SK-N-SH treated with all-trans-retinoic acid at 6 μM for 48 hours (cell line): ENCODE measurements around the gene CLN5.
"Not testable (repeated sequence)": the region's sequence is repeated elsewhere in the genome, so short reads cannot be mapped to it uniquely, and the experiment has no call there.

Source experiments
- ATAC-seq: fragments of 200-7000 bp; cut with Tn5 transposase; 3 replicates; pipeline ENCODE4 v1.9.1; 2020; ENCODE audit warnings: mild to moderate bottlenecking, moderate library complexity
- ARNTL ChIP-seq: fragments of 450-650 bp; formaldehyde crosslinking; IDR thresholded peaks from 2 replicates; pipeline ENCODE4 v1.5.0; 2020; ENCODE audit warnings: low read depth, mild to moderate bottlenecking, moderate library complexity, borderline replicate concordance
- GLIS3 ChIP-seq: fragments of 250-450 bp; sonication (Bioruptor Pico); IDR thresholded peaks from 2 replicates; pipeline ENCODE4 v1.5.0; 2020; ENCODE audit warnings: mild to moderate bottlenecking, moderate library complexity
- ISL1 ChIP-seq: fragments of 250-450 bp; sonication (Bioruptor Pico); IDR thresholded peaks from 2 replicates; pipeline ENCODE4 v2.1.2; 2022; ENCODE audit warnings: mild to moderate bottlenecking, moderate library complexity
- OSR1 ChIP-seq: fragments of 250-450 bp; sonication (Bioruptor Pico); IDR thresholded peaks from 2 replicates; pipeline ENCODE4 v1.8.0; 2022; ENCODE audit warnings: moderate library complexity, mild to moderate bottlenecking, inconsistent platforms
- PPARA ChIP-seq: fragments of 250-450 bp; sonication (Bioruptor Pico); IDR thresholded peaks from 2 replicates; pipeline ENCODE4 v1.5.0; 2020; ENCODE audit warnings: mild to moderate bottlenecking, borderline replicate concordance
- RARB ChIP-seq: fragments of 250-450 bp; sonication (Bioruptor Pico); IDR thresholded peaks from 2 replicates; pipeline ENCODE4 v1.8.0; 2021; ENCODE audit warnings: mild to moderate bottlenecking, moderate library complexity
- SNAI2 ChIP-seq: fragments of 250-450 bp; sonication (Bioruptor Pico); IDR thresholded peaks from 2 replicates; pipeline ENCODE4 v1.5.0; 2020; ENCODE audit warnings: mild to moderate bottlenecking, moderate library complexity
- TOX ChIP-seq: fragments of 250-450 bp; sonication (Bioruptor Pico); IDR thresholded peaks from 2 replicates; pipeline ENCODE4 v1.8.0; 2021; ENCODE audit warnings: mild to moderate bottlenecking, moderate library complexity, borderline replicate concordance
- TSHZ2 ChIP-seq: fragments of 250-450 bp; sonication (Bioruptor Pico); IDR thresholded peaks from 2 replicates; pipeline ENCODE4 v1.5.0; 2020; ENCODE audit warnings: mild to moderate bottlenecking, moderate library complexity
- ZC3H10 ChIP-seq: fragments of 250-450 bp; sonication (Bioruptor Pico); IDR thresholded peaks from 2 replicates; pipeline ENCODE4 v1.5.1; 2021; ENCODE audit warnings: mild to moderate bottlenecking, moderate library complexity
- ZFP3 ChIP-seq: fragments of 250-450 bp; sonication (Bioruptor Pico); IDR thresholded peaks from 2 replicates; pipeline ENCODE4 v1.5.0; 2020; ENCODE audit warnings: mild to moderate bottlenecking, moderate library complexity
- ZFP30 ChIP-seq: fragments of 450-650 bp; formaldehyde crosslinking; IDR thresholded peaks from 2 replicates; pipeline ENCODE4 v1.5.0; 2022; ENCODE audit warnings: mild to moderate bottlenecking, moderate library complexity
- ZNF565 ChIP-seq: fragments of 450-650 bp; formaldehyde crosslinking; conservative IDR thresholded peaks from 2 replicates; pipeline ENCODE4 v1.5.0; 2020; ENCODE audit warnings: low read depth, mild to moderate bottlenecking, moderate library complexity
- ZNF70 ChIP-seq: fragments of 450-650 bp; formaldehyde crosslinking; IDR thresholded peaks from 2 replicates; pipeline ENCODE4 v1.5.0; 2020; ENCODE audit warnings: mild to moderate bottlenecking, moderate library complexity
- ZNF8 ChIP-seq: fragments of 450-650 bp; formaldehyde crosslinking; IDR thresholded peaks from 2 replicates; pipeline ENCODE4 v1.5.0; 2020; ENCODE audit warnings: mild to moderate bottlenecking, moderate library complexity
- TF ChIP-seq, protein P1 (sequence below): fragments of 250-450 bp; sonication (Bioruptor Pico); IDR thresholded peaks from 2 replicates; pipeline ENCODE4 v1.5.1; 2020; ENCODE audit warnings: low read depth, mild to moderate bottlenecking, moderate library complexity

Gene CLN5

GRCh38 chr13:77001540-77001939 is 9.7 kb downstream of the CLN5 start (continued):
- TF ChIP-seq TSHZ2: no peak
- no peak for TF ChIP-seq ZNF565
- no peak for TF ChIP-seq PPARA
- TF ChIP-seq, all 23 proteins: peak for 0

DNA sequence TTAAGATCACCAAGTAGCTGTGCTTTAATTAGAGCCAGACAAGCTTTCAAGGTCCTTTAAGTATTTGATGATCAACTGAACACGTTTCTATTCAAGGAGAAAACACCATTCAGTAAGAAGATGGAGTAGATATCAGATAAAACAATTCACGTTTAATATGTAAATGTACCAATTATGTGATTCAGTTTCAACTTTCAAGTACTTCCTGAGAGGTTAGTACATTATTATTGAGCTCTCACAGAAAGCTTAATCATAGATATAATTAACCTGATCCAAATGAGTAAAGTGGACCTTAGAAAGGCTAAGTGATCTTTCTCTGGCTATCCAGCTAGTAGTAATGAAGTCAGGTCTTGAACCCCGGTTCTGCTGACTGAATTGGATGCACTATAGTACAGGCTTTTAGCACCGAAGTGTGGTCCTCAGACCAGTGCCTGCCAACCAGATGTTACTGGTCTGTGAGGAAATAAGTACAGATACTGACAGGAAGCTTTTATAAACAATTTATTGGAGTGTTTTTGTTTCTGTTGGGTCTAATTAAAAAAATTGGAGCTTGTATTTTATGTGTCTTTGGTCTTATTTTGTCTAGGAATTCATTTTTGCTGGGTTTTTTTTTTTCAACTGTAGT is 10.2 kb downstream of the CLN5 start:
- ATAC-seq: peak; percentile 45; the same call in 2 of the 3 replicates
- TF ChIP-seq ZNF8 (CRISPR knock-in tag) (no peak), ISL1 (CRISPR knock-in tag) (no peak), ZFP30 (CRISPR knock-in tag) (no peak), RARB (no peak), ARNTL (CRISPR knock-in tag) (no peak)
- TF ChIP-seq, all 23 proteins: peak for 0

GRCh38 chr13:77002590-77003190 is 10.8 kb downstream of the CLN5 start:
- TF ChIP-seq ZC3H10 (no peak), TSHZ2 (no peak), GLIS3 (CRISPR knock-in tag) (no peak), PPARA (no peak), TOX (no peak), SNAI2 (CRISPR knock-in tag) (no peak), ZFP3 (CRISPR knock-in tag) (no peak), ISL1 (CRISPR knock-in tag) (no peak)
- TF ChIP-seq, protein P1, sequence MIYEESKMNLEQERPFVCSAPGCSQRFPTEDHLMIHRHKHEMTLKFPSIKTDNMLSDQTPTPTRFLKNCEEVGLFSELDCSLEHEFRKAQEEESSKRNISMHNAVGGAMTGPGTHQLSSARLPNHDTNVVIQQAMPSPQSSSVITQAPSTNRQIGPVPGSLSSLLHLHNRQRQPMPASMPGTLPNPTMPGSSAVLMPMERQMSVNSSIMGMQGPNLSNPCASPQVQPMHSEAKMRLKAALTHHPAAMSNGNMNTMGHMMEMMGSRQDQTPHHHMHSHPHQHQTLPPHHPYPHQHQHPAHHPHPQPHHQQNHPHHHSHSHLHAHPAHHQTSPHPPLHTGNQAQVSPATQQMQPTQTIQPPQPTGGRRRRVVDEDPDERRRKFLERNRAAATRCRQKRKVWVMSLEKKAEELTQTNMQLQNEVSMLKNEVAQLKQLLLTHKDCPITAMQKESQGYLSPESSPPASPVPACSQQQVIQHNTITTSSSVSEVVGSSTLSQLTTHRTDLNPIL (CRISPR knock-in tag): no peak
- peak; percentile 81 for ATAC-seq

DNA sequence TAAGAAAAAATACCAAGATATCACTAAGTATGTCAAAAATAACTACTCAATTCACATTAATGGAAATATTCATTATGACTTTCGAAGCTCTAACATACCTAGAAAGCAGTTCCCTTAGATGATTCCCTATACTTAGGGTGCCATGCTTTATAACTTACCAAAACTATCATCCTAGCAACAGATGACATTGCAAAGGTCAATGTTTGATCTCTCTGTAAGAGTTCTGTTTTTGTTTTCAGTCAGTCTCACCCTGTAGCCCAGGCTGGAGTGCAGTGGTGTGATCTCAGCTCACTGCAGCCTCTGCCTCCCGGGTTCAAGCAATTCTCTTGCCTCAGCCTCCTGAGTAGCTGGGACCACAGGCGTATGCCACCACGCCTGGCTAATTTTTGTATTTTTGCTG is 16.5 kb downstream of the CLN5 start:
- ATAC-seq: 0 out of 3 replicates have a peak, but pooled peaks have one; percentile 27

- no peak for ATAC-seq
- TF ChIP-seq ZNF70 (CRISPR knock-in tag): no peak
- no peak for TF ChIP-seq OSR1 (CRISPR knock-in tag)
- no peak for TF ChIP-seq ZC3H10
- TF ChIP-seq ZFP3 (CRISPR knock-in tag): no peak
- TF ChIP-seq GLIS3 (CRISPR knock-in tag): no peak
- TF ChIP-seq ISL1 (CRISPR knock-in tag): no peak
- TF ChIP-seq, all 23 proteins: peak for 0
These were observed 17.1 kb downstream of the CLN5 start for GRCh38 chr13:77009011-77009410.

DNA sequence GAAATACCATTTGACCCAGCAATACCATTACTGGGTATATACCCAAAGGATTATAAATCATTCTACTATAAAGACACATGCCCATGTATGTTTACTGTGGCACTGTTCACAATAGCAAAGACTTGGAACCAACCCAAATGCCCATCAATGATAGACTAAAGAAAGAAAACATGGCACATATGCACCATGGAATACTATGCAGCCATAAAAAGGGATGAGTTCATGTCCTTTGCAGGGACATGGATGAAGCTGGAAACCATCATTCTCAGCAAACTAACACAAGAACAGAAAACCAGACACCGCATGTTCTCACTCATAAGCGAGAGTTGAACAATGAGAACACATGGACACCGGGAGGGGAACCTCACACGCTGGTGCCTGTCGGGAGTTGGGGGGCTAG is 17.8 kb downstream of the CLN5 start:
- ATAC-seq: not testable (repeated sequence)
